WTC11 (cell line): ENCODE data around the gene TNK2.

Source experiments
- ATF1 ChIP-seq: sonication (generic); formaldehyde crosslinking; IDR thresholded peaks from 2 replicates; pipeline ENCODE4 v1.8.1; 2023; ENCODE audit warnings: mild to moderate bottlenecking, moderate library complexity, missing genetic modification reagents
- FOXP1 ChIP-seq: sonication (generic); formaldehyde crosslinking; IDR thresholded peaks from 2 replicates; pipeline ENCODE4 v1.8.0; 2022; ENCODE audit warnings: missing genetic modification reagents, mild to moderate bottlenecking, moderate library complexity, borderline replicate concordance
- ZBTB21 ChIP-seq: sonication (generic); formaldehyde crosslinking; IDR thresholded peaks from 2 replicates; pipeline ENCODE4 v1.8.1; 2023; ENCODE audit warnings: mild to moderate bottlenecking, missing genetic modification reagents, borderline replicate concordance
- TF ChIP-seq, protein P1 (sequence below): fragments of 200-600 bp; IDR thresholded peaks from 2 replicates; pipeline ENCODE4 v1.8.0; 2022; ENCODE audit warnings: antibody characterized with exemption

DNA sequence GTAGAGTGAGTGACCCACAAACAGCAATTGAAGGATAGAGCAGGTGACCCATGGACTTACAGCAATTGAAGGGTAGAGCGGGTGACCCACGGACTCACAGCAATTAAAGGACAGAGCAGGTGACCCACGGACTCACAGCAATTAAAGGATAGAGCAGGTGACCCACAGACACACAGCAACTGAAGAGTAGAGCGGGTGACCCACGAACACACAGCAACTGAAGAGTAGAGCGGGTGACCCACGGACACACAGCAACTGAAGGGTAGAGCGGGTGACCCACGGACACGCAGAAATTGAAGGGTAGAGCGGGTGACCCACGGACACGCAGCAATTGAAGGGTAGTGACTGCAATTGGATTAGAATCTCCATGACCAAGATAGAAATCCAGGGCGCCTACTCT, 9.8 kb upstream of the TNK2 start:
- TF ChIP-seq ZBTB21 (no peak), ATF1 (no peak), FOXP1 (CRISPR knock-in tag) (no peak)
- TF ChIP-seq, protein P1, sequence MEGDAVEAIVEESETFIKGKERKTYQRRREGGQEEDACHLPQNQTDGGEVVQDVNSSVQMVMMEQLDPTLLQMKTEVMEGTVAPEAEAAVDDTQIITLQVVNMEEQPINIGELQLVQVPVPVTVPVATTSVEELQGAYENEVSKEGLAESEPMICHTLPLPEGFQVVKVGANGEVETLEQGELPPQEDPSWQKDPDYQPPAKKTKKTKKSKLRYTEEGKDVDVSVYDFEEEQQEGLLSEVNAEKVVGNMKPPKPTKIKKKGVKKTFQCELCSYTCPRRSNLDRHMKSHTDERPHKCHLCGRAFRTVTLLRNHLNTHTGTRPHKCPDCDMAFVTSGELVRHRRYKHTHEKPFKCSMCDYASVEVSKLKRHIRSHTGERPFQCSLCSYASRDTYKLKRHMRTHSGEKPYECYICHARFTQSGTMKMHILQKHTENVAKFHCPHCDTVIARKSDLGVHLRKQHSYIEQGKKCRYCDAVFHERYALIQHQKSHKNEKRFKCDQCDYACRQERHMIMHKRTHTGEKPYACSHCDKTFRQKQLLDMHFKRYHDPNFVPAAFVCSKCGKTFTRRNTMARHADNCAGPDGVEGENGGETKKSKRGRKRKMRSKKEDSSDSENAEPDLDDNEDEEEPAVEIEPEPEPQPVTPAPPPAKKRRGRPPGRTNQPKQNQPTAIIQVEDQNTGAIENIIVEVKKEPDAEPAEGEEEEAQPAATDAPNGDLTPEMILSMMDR, result no peak
